ENCODE results near the gene DDA1.
"Not testable (repeated sequence)": the region's sequence is repeated elsewhere in the genome, so short reads cannot be mapped to it uniquely, and the experiment has no call there.

DDA1 gene

DNA sequence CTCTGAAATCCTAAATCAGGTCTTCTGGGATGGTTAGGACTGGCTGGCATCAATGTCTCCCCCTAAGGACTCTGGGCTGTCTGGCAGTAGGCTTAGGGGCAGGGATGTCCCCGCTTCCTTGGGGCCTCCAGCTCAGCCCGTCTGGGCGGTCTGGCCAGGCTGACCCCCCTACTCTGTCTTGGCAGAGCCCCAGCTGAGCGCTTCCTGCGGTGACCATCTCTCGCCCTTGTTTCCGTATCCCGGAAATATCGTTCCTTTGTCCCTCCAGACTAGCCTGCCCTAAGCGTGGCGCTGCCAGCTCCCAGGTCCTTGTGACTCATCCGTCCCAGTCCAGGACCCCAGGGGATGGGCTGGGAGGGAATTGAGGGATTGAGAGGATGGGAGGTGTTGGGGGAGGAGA, 39.3 kb downstream of the DDA1 start:
- DNase-seq = no peak

DNA sequence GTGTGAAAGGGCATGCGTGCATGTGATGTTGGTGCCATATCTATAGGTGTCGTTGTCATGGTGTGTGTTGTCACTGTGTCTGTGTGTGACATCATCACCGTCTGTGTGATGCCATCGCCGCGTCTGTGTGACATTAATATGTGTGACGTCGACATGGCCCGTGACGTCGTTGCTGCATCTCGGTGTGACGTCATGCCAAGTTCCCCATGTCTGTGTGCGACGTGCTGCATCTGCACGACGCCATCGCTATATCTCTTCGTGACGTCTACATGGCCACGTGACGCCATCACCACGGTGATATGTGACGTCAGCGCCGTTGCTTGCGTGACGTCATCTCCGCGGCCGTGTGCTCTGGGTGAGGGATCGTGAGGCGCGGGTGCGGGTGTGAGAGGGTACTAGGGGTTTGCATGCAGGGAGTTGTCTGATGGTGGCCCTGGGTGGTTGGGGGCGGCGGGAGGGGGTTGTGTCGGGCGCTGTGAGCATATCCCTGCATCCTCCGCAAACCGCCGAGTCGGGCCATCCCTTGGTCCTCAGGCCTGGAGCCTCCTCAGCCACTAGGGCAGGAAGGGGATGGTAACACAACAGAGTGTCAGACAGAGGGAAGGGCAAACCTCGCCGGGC, 42.6 kb downstream of the DDA1 start:
- no peak for DNase-seq

DNA sequence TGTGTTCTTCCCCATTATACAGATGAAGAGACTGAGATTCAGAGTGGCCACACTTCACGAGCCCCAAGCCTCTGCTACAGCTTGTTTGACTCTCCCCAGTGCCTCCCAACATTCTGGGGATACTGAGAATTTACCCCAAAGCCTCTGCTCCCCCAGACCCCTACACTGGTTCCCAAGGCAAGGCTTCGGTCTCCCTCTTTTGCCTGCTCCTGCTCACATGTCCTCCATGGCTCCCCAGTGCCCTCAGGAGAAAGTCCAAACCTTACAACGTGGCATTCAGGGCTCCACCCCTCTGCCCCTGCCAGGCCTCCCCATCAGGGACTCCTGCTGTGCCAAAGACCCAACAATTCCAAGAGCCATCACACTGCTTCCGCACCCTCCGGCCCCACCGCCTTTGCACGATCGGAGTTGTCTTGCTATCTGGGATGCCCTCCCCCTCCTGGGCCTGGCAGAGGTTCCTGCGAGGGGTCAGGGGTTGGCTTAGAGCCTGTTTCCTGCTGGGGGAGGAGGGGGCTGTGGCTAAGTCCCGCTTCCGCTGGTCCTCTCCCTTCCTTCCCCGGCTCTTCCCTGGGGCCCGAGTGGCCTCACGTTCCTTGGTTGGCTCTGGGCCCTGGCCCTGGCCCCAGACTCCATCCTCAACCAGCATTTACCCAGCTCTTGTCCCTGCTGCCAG, 43.4 kb downstream of the DDA1 start:
- no peak for DNase-seq

DNA sequence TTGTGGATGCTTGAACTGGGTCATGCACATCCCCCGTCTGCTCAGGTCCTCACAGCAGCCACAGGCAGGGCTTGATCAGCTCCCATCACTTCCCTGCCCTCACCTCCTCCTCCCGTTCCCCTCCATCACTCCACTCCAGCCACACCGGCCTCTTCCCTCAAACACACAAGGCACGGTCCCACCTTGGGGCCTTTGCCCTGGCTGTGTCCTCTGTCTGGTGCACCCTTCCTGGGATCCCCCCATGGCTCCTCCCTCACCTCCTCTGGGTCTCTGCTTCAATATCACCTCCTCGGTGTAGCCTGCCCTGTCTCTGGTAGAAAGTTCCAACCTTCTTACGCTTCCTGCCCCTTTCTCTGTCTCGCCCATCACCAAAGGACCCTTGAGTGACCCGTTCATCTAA, 44.0 kb downstream of the DDA1 start:
- no peak for DNase-seq

DNA sequence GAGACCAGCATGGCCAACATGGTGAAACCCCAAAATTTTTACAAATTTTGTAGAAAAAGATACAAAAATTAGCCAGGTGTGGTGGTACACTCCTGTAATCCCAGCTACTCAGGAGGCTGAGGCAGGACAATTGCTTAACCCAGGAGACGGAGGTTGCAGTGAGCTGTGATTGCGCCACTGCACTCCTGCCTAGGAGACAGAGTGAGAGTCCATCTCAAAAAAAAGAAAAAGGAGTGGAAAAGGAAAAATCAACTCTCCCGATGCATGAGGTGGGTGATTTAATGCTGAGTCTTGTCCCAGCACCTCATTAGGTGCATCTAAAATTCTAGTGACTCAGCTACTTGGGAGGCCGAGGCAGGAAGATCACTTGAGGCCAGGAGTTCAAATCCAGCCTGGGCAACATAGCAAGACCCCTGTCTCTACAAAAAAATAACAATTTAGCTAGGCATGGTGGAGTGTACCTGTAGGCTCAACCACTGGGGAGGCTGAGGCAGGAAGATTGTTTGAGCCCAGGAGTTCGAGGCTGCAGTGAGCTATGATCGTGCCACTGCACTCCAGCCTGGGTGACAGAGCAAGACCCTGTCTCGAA, 47.8 kb downstream of the DDA1 start:
- DNase-seq = no peak

DNA sequence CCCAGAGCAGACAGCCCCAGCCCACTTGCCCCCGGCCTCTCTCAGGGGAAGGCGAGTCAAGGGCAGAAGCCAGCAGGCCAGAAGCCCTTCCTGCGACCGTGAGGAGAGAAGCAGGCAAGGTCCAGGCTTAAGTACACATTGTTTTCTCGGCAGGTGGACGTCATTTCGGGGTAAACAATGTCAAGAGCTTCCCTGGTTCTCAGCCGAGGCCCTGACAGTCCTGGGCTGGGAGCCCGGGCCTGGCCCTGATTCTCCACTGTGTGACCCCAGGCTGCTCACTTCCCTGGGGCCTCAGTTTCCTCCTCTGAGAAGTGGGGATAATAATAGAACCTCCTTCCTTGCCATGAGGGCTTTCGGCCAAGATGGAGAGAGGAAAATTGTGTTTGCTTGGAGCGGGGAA, 48.4 kb downstream of the DDA1 start:
- DNase-seq = no peak

DNA sequence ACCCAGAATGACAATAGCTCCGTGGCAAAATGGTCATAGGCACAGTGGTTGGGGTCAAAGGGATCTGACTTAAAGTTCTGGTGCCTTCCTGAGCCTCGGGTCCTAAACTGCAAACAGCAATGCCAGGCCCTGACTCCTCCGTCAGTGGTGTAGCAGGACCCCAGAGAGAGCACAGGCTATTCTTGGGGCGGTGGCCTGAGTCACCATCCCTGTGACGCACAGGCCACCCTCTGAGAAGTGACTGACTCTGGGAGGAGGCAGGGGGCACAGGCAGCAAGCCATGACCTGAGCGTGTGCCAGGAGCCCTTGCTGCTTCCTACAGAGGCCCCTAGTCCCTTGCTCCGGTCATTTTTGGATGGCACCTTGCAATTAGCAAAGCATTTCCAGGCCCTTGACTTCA, 49.0 kb downstream of the DDA1 start:
- no peak for DNase-seq

DNA sequence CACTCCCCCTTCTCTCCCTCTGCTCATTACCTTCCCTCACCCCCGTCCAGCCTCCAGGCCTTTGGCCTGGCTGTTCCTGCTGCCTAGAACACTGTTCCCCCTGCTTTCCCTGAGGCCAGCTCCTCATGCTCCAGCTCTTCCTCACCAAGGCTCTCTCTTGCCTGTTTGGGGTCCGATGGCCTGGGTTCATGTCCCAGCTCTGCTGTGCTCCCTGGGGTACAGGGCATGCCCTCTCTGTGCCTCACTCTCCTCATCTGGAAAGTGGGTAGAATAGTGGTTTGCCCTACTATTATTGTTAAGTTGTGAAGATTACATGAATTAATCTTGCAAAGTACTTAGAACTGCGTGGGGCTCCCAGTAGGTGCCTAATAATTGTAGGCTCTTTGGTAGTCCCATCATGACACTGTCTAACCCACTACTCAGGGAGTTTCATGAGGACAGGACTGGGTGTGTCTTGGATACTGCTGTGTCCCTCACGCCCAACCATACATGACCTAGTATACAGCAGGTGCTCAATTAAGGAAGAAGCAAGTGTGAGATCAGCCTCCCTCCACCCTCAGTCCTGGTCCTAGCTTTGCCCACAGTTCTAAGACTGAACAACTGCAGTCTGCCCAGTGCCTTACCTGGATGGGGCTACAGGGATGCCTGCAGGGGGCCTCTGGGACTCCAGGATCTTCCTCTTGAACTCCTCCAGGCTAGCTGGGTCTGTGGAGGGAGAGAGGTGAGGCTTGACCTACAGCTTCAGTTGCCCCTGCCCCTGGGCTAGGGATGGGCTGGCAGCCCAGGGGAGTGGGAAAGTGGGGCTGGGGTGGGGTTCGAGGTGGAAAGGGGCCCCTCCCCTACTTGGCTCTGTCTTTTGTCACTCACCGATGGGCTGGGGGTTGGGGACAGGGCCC, 50.8 kb downstream of the DDA1 start:
- no peak for DNase-seq

DNA sequence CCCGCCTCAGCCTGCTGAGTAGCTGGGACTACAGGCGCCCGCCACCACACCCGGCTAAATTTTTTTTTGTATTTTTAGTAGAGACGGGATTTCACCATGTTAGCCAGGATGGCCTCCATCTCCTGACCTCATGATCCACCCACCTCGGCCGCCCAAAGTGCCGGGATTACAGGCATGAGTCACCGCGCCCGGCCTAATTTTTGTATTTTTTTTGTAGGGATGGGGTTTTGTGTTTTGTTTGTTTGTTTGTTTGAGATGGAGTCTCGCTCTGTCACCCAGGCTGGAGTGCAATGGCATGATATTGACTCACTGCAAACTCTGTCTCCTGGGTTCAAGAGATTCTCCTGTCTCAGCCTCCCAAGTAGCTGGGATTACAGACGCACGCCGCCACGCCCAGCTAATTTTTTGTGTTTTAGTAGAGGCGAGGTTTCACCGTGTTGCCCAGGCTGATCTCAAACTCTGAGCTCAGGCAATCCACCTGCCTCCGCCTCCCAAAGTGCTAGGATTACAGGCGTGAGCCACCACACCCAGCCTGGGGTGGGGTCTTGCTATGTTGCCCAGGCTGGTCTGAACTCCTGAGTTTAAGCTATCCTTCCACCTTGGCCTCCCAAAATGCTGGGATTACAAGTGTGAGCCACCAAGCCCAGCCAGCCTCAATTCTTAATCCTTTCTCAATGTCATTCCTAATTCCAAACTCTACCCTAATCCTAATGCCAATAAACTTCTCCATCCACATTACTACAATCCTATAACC, 54.7 kb downstream of the DDA1 start:
- not testable (repeated sequence) for DNase-seq

DNA sequence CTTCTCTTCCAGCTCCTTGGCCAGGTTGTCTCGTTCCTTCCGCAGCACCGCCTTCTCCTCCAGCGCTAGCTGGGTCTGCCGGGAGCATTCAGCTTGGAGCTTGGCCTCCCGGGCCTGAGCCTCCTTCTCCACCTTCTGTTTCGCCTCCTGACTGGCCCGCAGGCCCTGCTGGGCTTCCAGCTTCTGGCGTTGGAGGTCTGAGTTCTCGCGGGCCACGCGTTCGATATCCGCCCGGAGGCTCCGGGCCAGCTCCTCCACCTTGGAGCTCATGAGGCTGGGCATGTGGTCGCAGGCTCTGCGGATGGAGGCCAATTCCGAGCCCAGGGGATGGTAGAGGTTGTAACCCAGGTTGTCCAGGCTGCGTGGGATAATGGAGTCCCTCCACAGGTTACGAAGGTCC, 56.0 kb downstream of the DDA1 start:
- DNase-seq = no peak

DNA sequence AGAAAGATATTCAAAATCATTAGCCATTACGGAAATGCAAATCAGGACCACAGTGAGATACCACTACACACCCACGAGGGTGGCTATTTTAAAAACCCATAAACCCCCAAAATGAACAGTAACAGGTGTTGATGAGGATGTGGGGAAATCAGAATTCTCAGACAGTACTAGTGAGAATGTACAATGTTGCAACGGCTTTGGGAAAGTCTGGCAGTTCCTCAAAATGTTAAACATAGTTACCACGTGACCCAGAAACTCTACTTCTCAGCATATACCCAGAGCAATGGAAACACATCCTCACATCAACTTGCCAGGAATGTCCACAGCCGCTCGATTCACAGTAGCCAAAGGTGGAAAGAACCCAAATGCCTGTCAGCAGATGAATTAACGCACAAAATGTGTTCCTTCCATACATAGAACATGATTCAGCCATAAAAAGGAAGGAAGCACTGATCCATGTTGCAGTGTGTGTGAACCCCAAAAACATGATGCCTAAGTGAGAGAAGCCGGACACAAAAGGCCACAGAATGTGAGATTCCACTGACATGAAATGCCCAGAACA, 60.7 kb downstream of the DDA1 start:
- no peak for DNase-seq

All from DMS 273 treated with DMSO at 0.1 percent for 48 hours (cell line).